Fibroblast of lung (primary cell): Measurements from ENCODE around the gene OSMR. TPM values are rescaled to one million over a fixed set of nuclear protein-coding genes. Genes with fewer than 3 reads are reported as not detected.

Experiments
- DNase-seq, 2 donors: peaks; one replicate each; pipeline versions ENCODE4 v3.0.0 to v3.0.0-alpha.2; 2010; ENCODE audit warnings: low read depth in 2 of 2
- H2AFZ ChIP-seq: 2 replicates; pipeline ENCODE4 v1.5.1; 2012; ENCODE audit warnings: low read length, control low read depth, inconsistent platforms
- H3K27ac ChIP-seq: 2 replicates; pipeline ENCODE4 v1.5.1; 2011; ENCODE audit warnings: low read length, control low read depth; ENCODE audit not compliant: insufficient read depth
- H3K27me3 ChIP-seq: 2 replicates; pipeline ENCODE4 v1.5.1; 2011; ENCODE audit warnings: mild to moderate bottlenecking, low read length; ENCODE audit not compliant: control insufficient read depth, insufficient read depth
- H3K36me3 ChIP-seq: 2 replicates; pipeline ENCODE4 v1.5.1; 2011; ENCODE audit warnings: low read length; ENCODE audit not compliant: control insufficient read depth, insufficient read depth
- H3K4me1 ChIP-seq: 2 replicates; pipeline ENCODE4 v1.5.1; 2011; ENCODE audit warnings: low read length; ENCODE audit not compliant: control insufficient read depth, insufficient read depth; ENCODE audit errors: extremely low read depth
- H3K4me2 ChIP-seq: 2 replicates; pipeline ENCODE4 v1.5.1; 2011; ENCODE audit warnings: low read length, control low read depth; ENCODE audit not compliant: insufficient read depth; ENCODE audit errors: extremely low read depth
- H3K4me3 ChIP-seq, 4 experiments: fragments of 200-600 bp in 1 of 4; sonication (generic) in 1 of 4; replicated peaks in 1 of 4; 2 replicates each; pipeline ENCODE4 v1.5.1; 2011 to 2016; ENCODE audit warnings: low read length in 4 of 4, low read depth in 3 of 4, mild to moderate bottlenecking in 3 of 4, control low read depth in 2 of 4, inconsistent platforms in 1 of 4, mixed read lengths in 1 of 4; ENCODE audit not compliant: insufficient read depth in 1 of 4; ENCODE audit errors: control extremely low read depth in 1 of 4
- H3K79me2 ChIP-seq: 2 replicates; pipeline ENCODE4 v1.5.1; 2012; ENCODE audit warnings: mild to moderate bottlenecking, low read length, inconsistent platforms; ENCODE audit not compliant: control insufficient read depth, insufficient read depth
- H3K9ac ChIP-seq: 2 replicates; pipeline ENCODE4 v1.5.1; 2011; ENCODE audit warnings: mild to moderate bottlenecking, low read length, control low read depth; ENCODE audit not compliant: insufficient read depth
- H3K9me3 ChIP-seq: 2 replicates; pipeline ENCODE4 v1.5.1; 2012; ENCODE audit warnings: low read depth, low read length; ENCODE audit not compliant: control insufficient read depth, insufficient read depth
- H4K20me1 ChIP-seq: 2 replicates; pipeline ENCODE4 v1.5.1; 2011; ENCODE audit warnings: low read length; ENCODE audit not compliant: control insufficient read depth, insufficient read depth; ENCODE audit errors: extremely low read depth
- EZH2 ChIP-seq: IDR thresholded peaks from 2 replicates; pipeline ENCODE4 v1.5.1; 2012; ENCODE audit warnings: low read length, control low read depth, mild to moderate bottlenecking; ENCODE audit errors: missing control alignments
- polyA plus RNA-seq, 2 donors: library from polyadenylated mRNA; depleted of rRNA in 1 of 2; stranded (reverse) in 1 of 2; unstranded in 1 of 2; fragments of >200 nt; gene quantifications; 2 replicates each; pipeline ENCODE4 v1.2.1, GENCODE V29; 2011 to 2012; ENCODE audit warnings: missing spikeins in 1 of 2
- total RNA-seq: library from RNA; depleted of rRNA; stranded (reverse); fragments of >200 nt; gene quantifications from 2 replicates; pipeline ENCODE4 v1.2.1, GENCODE V29; 2014
- TF ChIP-seq, protein P1 (sequence below), 2 donors: IDR thresholded peaks in 1 of 2; conservative IDR thresholded peaks in 1 of 2; 1 replicate in 1 of 2; 2 replicates in 1 of 2; pipeline ENCODE4 v1.5.1; 2011 to 2012; ENCODE audit warnings: low read length in 2 of 2, control low read depth in 1 of 2, inconsistent platforms in 1 of 2, low read depth in 1 of 2, mild to moderate bottlenecking in 1 of 2

The OSMR gene
- total and polyA plus RNA-seq, 2 donors (not counting 1 experiment from before 2014, with no cell fraction given): 102 to 189 TPM

DNA sequence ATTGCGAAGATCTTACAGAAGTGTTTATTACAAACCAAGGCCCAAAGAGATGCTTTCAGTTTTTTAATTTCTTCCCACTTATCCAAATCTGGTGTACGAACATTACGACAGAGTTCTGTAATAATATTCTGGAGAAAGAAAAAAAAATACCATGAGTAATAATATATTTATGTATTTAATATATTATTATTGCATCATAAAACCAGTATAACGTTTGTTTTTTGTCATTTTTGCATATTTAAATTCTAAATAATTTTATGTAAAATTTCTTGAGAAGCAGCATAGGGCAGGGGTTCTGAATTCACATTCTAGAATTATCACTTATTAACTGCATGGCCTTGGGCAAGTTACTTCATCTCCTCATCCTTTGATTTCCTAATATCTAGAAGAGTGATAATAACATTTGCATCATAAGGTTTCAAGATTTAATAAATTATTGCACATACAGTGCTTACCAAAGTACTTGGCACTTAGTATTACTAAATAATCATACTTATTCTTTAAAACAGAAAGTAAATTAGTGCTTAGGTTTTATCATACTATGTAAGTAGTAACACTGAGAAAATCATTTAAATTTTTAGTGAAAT, 107.7 kb downstream of the OSMR start:
- no peaks in the 10 kb centered on the region for H3K27me3 ChIP-seq
- H3K4me3 ChIP-seq: no peak overlapping the region
- no peak overlapping the region for H3K9ac ChIP-seq
- H3K36me3 ChIP-seq: peaks cover 6% of the 10 kb centered on the region
- no peak overlapping the region for H3K4me2 ChIP-seq
- no peak overlapping the region for H2AFZ ChIP-seq
- no peaks in the 10 kb centered on the region for H3K4me1 ChIP-seq
- TF ChIP-seq, protein P1, sequence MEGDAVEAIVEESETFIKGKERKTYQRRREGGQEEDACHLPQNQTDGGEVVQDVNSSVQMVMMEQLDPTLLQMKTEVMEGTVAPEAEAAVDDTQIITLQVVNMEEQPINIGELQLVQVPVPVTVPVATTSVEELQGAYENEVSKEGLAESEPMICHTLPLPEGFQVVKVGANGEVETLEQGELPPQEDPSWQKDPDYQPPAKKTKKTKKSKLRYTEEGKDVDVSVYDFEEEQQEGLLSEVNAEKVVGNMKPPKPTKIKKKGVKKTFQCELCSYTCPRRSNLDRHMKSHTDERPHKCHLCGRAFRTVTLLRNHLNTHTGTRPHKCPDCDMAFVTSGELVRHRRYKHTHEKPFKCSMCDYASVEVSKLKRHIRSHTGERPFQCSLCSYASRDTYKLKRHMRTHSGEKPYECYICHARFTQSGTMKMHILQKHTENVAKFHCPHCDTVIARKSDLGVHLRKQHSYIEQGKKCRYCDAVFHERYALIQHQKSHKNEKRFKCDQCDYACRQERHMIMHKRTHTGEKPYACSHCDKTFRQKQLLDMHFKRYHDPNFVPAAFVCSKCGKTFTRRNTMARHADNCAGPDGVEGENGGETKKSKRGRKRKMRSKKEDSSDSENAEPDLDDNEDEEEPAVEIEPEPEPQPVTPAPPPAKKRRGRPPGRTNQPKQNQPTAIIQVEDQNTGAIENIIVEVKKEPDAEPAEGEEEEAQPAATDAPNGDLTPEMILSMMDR (conservative IDR thresholded peaks at IDR 0.05 in 1 of 2, IDR thresholded peaks at IDR 0.05 in 1 of 2; ENCODE audit: low read depth in 1 of 2, low read length in 2 of 2): no peak
- no peak for TF ChIP-seq EZH2
- no peaks in the 10 kb centered on the region for H3K79me2 ChIP-seq
- H4K20me1 ChIP-seq: no peaks in the 10 kb centered on the region
- no peak overlapping the region for H3K27ac ChIP-seq
- DNase-seq: no peak
- H3K9me3 ChIP-seq: no peaks in the 10 kb centered on the region

DNA sequence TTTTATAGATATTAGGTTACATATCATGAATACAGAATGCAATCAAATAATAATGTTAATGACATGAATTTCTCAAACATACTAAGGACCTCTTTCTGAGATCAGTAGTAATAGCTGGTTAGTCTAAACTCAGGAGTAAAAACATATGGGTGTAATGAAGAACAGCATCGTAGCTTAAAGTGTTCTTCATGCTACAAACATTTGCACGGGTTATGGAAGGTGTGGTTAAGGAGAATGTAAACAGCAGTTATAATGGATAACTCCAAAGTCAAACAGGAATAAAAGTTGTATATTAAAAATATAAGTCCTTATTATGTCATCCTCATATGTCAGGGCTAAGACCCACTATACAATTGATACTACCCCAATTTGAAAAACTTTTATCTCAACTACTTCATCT, 115.9 kb downstream of the OSMR start:
- no peak overlapping the region for H3K4me2 ChIP-seq
- no peak for DNase-seq
- H4K20me1 ChIP-seq: no peaks in the 10 kb centered on the region
- no peaks in the 10 kb centered on the region for H3K79me2 ChIP-seq
- H3K4me1 ChIP-seq: no peaks in the 10 kb centered on the region
- no peaks in the 10 kb centered on the region for H3K9me3 ChIP-seq
- no peak overlapping the region for H2AFZ ChIP-seq
- H3K27me3 ChIP-seq: no peaks in the 10 kb centered on the region
- no peak overlapping the region for H3K27ac ChIP-seq
- peaks cover 3% of the 10 kb centered on the region for H3K36me3 ChIP-seq
- TF ChIP-seq EZH2: no peak
- TF ChIP-seq, protein P1 (conservative IDR thresholded peaks at IDR 0.05 in 1 of 2, IDR thresholded peaks at IDR 0.05 in 1 of 2; ENCODE audit: low read depth in 1 of 2, low read length in 2 of 2): no peak
- no peak overlapping the region for H3K9ac ChIP-seq
- H3K4me3 ChIP-seq: no peak overlapping the region

DNA sequence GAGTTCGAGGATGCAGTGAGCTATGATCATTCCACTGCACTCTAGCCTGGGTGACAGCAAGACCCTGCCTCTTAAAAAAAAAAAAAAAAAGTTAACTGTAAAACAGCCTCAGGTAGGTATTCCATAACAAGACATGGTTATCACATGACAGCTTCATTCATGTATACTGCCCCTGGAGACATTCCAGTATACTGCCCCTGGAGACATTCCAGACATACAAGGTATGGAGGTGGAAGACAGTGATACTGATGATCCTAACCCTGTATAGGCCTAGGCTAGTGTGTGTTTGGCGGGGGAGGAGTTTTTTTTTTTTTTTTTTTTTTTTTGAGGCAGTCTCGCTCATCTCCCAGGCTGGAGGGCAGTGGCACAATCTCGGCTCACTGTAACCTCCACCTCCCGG, 122.9 kb downstream of the OSMR start:
- no peak for TF ChIP-seq EZH2
- TF ChIP-seq, protein P1 (conservative IDR thresholded peaks at IDR 0.05 in 1 of 2, IDR thresholded peaks at IDR 0.05 in 1 of 2; ENCODE audit: low read depth in 1 of 2, low read length in 2 of 2): no peak
- DNase-seq: no peak
- no peak overlapping the region for H2AFZ ChIP-seq
- H3K9me3 ChIP-seq: no peaks in the 10 kb centered on the region
- no peaks in the 10 kb centered on the region for H3K27me3 ChIP-seq
- no peak overlapping the region for H3K4me2 ChIP-seq
- H3K9ac ChIP-seq: no peak overlapping the region
- H3K79me2 ChIP-seq: no peaks in the 10 kb centered on the region
- no peaks in the 10 kb centered on the region for H4K20me1 ChIP-seq
- H3K4me1 ChIP-seq: no peaks in the 10 kb centered on the region
- no peak overlapping the region for H3K27ac ChIP-seq
- peaks cover 3% of the 10 kb centered on the region for H3K36me3 ChIP-seq
- no peak overlapping the region for H3K4me3 ChIP-seq
